H1 (cell line): ENCODE data around the gene PCDHGA3. TPM values are rescaled to one million over a fixed set of nuclear protein-coding genes. Genes with fewer than 3 reads are reported as not detected.

Source experiments
- CTCF ChIA-PET: fragments of 300-600 bp; sonication (Branson Sonifier 250); formaldehyde crosslinking; loops from one replicate; lab custom pipeline; 2021; ENCODE audit not compliant: partially characterized antibody; lab: Charles Lee
- POLR2A ChIA-PET: fragments of 300-600 bp; sonication (Branson Sonifier 250); formaldehyde crosslinking; loops from one replicate; lab custom pipeline; 2021; ENCODE audit warnings: inconsistent platforms; ENCODE audit not compliant: partially characterized antibody; lab: Charles Lee
- DNase-seq, 2 experiments: peaks; one replicate each; pipeline versions ENCODE4 v3.0.0 to v3.0.0-alpha.2; 2010 to 2022; ENCODE audit warnings: low spot score in 2 of 2, low read depth in 1 of 2, mixed read lengths in 1 of 2
- FAIRE-seq: peaks from 2 replicates; lab custom pipeline; 2011; peaks lifted over from hg19 to GRCh38; lab: Jason Lieb, UNC
- H2AFZ ChIP-seq: 2 replicates; pipeline ENCODE4 v1.8.1; 2012; ENCODE audit warnings: low read length, inconsistent platforms
- H2AK5ac ChIP-seq: 2 replicates; pipeline ENCODE4 v1.6.1; 2013; ENCODE audit warnings: low read depth, low read length
- H2BK120ac ChIP-seq: replicated peaks from 2 replicates; pipeline ENCODE3; 2013; ENCODE audit warnings: low read depth, low read length, inconsistent platforms
- H2BK12ac ChIP-seq: 2 replicates; pipeline ENCODE4 v1.6.1; 2013; ENCODE audit warnings: low read depth, low read length
- H2BK15ac ChIP-seq: 2 replicates; pipeline ENCODE4 v1.6.1; 2013; ENCODE audit warnings: low read length
- H2BK20ac ChIP-seq: 2 replicates; pipeline ENCODE4 v1.6.1; 2013; ENCODE audit warnings: low read length
- H2BK5ac ChIP-seq: 2 replicates; pipeline ENCODE4 v1.6.1; 2013; ENCODE audit warnings: low read depth, low read length
- H3K14ac ChIP-seq: 2 replicates; pipeline ENCODE4 v1.6.1; 2013; ENCODE audit warnings: inconsistent platforms; ENCODE audit not compliant: insufficient read length
- H3K18ac ChIP-seq: 2 replicates; pipeline ENCODE4 v1.6.1; 2013; ENCODE audit warnings: low read length; ENCODE audit errors: extremely low read depth
- H3K23ac ChIP-seq: 2 replicates; pipeline ENCODE4 v1.6.1; 2013; ENCODE audit warnings: inconsistent platforms; ENCODE audit not compliant: insufficient read length
- H3K23me2 ChIP-seq: 2 replicates; pipeline ENCODE4 v1.6.1; 2013; ENCODE audit warnings: low read depth, low read length
- H3K27ac ChIP-seq: 2 replicates; pipeline ENCODE4 v1.6.1; 2011; ENCODE audit warnings: low read depth, low read length, inconsistent platforms
- H3K27me3 ChIP-seq, 4 experiments: replicated peaks in 1 of 4; 1 replicate in 1 of 4; 2 replicates in 3 of 4; pipeline versions ENCODE4 v1.6.1 to v1.8.1; 2011 to 2013; ENCODE audit warnings: low read length in 3 of 4, mild to moderate bottlenecking in 3 of 4, inconsistent platforms in 2 of 4, mixed read lengths in 2 of 4, moderate library complexity in 1 of 4; ENCODE audit not compliant: control insufficient read depth in 3 of 4, insufficient read depth in 3 of 4; ENCODE audit errors: extremely low read depth in 1 of 4
- H3K36me3 ChIP-seq, 4 experiments: 2 replicates each; pipeline versions ENCODE4 v1.6.1 to v1.8.1; 2011 to 2013; ENCODE audit warnings: mild to moderate bottlenecking in 4 of 4, low read length in 3 of 4, moderate library complexity in 2 of 4, control low read depth in 1 of 4, inconsistent platforms in 1 of 4; ENCODE audit not compliant: insufficient read depth in 4 of 4, control insufficient read depth in 2 of 4
- H3K4ac ChIP-seq: replicated peaks from 2 replicates; pipeline ENCODE3; 2013; ENCODE audit warnings: low read length, low read depth, mixed read lengths, inconsistent platforms; ENCODE audit not compliant: insufficient read length
- H3K4me1 ChIP-seq, 4 experiments: replicated peaks in 1 of 4; 1 replicate in 1 of 4; 2 replicates in 3 of 4; pipeline versions ENCODE4 v1.6.1 to v1.8.1; 2011 to 2013; ENCODE audit warnings: low read length in 3 of 4, inconsistent platforms in 2 of 4, mixed read lengths in 1 of 4; ENCODE audit not compliant: insufficient read depth in 4 of 4, control insufficient read depth in 3 of 4
- H3K4me2 ChIP-seq, 2 experiments: 2 replicates each; pipeline versions ENCODE4 v1.6.1 to v1.8.1; 2011 to 2013; ENCODE audit warnings: low read depth in 2 of 2, low read length in 2 of 2, control low read depth in 1 of 2, inconsistent platforms in 1 of 2, mild to moderate bottlenecking in 1 of 2; ENCODE audit not compliant: insufficient read depth in 1 of 2
- H3K4me3 ChIP-seq, 4 experiments: fragments of 200-600, 300-600 bp in 1 of 4; sonication (generic), shearing (Covaris generic), sonication (Bioruptor Twin) in 1 of 4; 2 replicates each; pipeline versions ENCODE4 v1.5.1 to v1.8.1; 2011 to 2016; ENCODE audit warnings: low read length in 4 of 4, low read depth in 3 of 4, control low read depth in 2 of 4, inconsistent platforms in 2 of 4, mild to moderate bottlenecking in 2 of 4, mixed read lengths in 1 of 4, moderate library complexity in 1 of 4; ENCODE audit not compliant: insufficient read depth in 2 of 4; ENCODE audit errors: extremely low read depth in 1 of 4
- H3K56ac ChIP-seq: replicated peaks from 2 replicates; pipeline ENCODE3; 2013; ENCODE audit warnings: low read depth, mild to moderate bottlenecking, mixed read lengths, low read length, inconsistent platforms; ENCODE audit not compliant: insufficient read length
- H3K79me1 ChIP-seq: 2 replicates; pipeline ENCODE4 v1.6.1; 2013; ENCODE audit warnings: low read depth, low read length, control low read depth
- H3K79me2 ChIP-seq, 2 experiments: 2 replicates each; pipeline versions ENCODE4 v1.6.1 to v1.8.1; 2012 to 2013; ENCODE audit warnings: low read length in 2 of 2, mild to moderate bottlenecking in 2 of 2, inconsistent platforms in 1 of 2; ENCODE audit not compliant: insufficient read depth in 2 of 2, control insufficient read depth in 1 of 2
- H3K9ac ChIP-seq, 4 experiments: replicated peaks in 1 of 4; 1 replicate in 1 of 4; 2 replicates in 3 of 4; pipeline versions ENCODE4 v1.6.1 to v1.8.1; 2011 to 2013; ENCODE audit warnings: low read depth in 3 of 4, low read length in 3 of 4, control low read depth in 2 of 4, mild to moderate bottlenecking in 2 of 4, moderate library complexity in 2 of 4, inconsistent platforms in 1 of 4; ENCODE audit errors: extremely low read depth in 1 of 4
- H3K9me3 ChIP-seq, 2 experiments: 2 replicates each; pipeline versions ENCODE4 v1.6.1 to v1.8.1; 2012 to 2013; ENCODE audit warnings: mild to moderate bottlenecking in 2 of 2, moderate library complexity in 2 of 2, control low read depth in 1 of 2, inconsistent platforms in 1 of 2, low read depth in 1 of 2, low read length in 1 of 2, mixed read lengths in 1 of 2; ENCODE audit not compliant: insufficient read depth in 2 of 2
- H4K20me1 ChIP-seq, 2 experiments: replicated peaks in 1 of 2; 2 replicates each; pipeline versions ENCODE3 to v1.8.1; 2011 to 2013; ENCODE audit warnings: inconsistent platforms in 2 of 2, low read length in 2 of 2, mild to moderate bottlenecking in 1 of 2; ENCODE audit not compliant: insufficient read depth in 2 of 2, control insufficient read depth in 1 of 2
- H4K5ac ChIP-seq: 2 replicates; pipeline ENCODE4 v1.6.1; 2013; ENCODE audit warnings: low read length, low read depth, mixed read lengths, inconsistent platforms; ENCODE audit not compliant: insufficient read length
- H4K8ac ChIP-seq: 2 replicates; pipeline ENCODE4 v1.8.0; 2013; ENCODE audit warnings: mild to moderate bottlenecking, moderate library complexity, low read length, inconsistent platforms; ENCODE audit not compliant: insufficient read depth; ENCODE audit errors: extremely low read depth
- H4K91ac ChIP-seq: replicated peaks from 2 replicates; pipeline ENCODE3; 2013; ENCODE audit warnings: low read length, mixed read lengths, inconsistent platforms; ENCODE audit not compliant: insufficient read length
- CBX5 ChIP-seq: fragments of 300-800, 300-1000 bp; sonication (generic); IDR thresholded peaks from 2 replicates; pipeline ENCODE4 v1.7.1; 2016; ENCODE audit warnings: antibody characterized with exemption, low read length, low read depth
- CEBPB ChIP-seq: IDR thresholded peaks from 2 replicates; pipeline ENCODE4 v1.6.1; 2012; ENCODE audit warnings: low read depth, low read length
- CTBP2 ChIP-seq: IDR thresholded peaks from 2 replicates; pipeline ENCODE4 v1.7.0; 2011; ENCODE audit warnings: borderline replicate concordance, mild to moderate bottlenecking, moderate library complexity, mixed read lengths, low read length; ENCODE audit not compliant: insufficient read depth, insufficient read length
- POU5F1 ChIP-seq: IDR thresholded peaks from 2 replicates; pipeline ENCODE4 v1.6.1; 2011; ENCODE audit warnings: low read depth, mild to moderate bottlenecking, low read length, moderate library complexity
- RFX5 ChIP-seq: IDR thresholded peaks from 2 replicates; pipeline ENCODE4 v1.6.1; 2011; ENCODE audit warnings: low read depth, low read length, improper control_type of control experiment, borderline replicate concordance
- SAP30 ChIP-seq: fragments of 300-600 bp; sonication (generic); IDR thresholded peaks from 2 replicates; pipeline ENCODE4 v1.7.1; 2012; ENCODE audit warnings: low read length, moderate library complexity, mild to moderate bottlenecking, inconsistent platforms; ENCODE audit not compliant: insufficient read depth, insufficient replicate concordance
- WGBS, 2 experiments: shearing (Covaris generic) in 1 of 2; methylation state at CpG; one replicate each; pipeline versions ENCODE4 v1.1.6 to v1.1.7; 2013 to 2015; ENCODE audit warnings: low lambda C conversion rate in 2 of 2, mixed read lengths in 2 of 2, inconsistent platforms in 1 of 2, low coverage in 1 of 2, missing lambda C conversion rate in 1 of 2; ENCODE audit not compliant: insufficient replicate concordance in 2 of 2, insufficient coverage in 1 of 2, insufficient read length in 1 of 2; ENCODE audit errors: extremely low coverage in 1 of 2, missing lambda C conversion rate in 1 of 2; 5-methylcytosine and 5-hydroxymethylcytosine counted together
- polyA plus RNA-seq, 7 experiments: library from polyadenylated mRNA; depleted of rRNA in 3 of 7; stranded (reverse) in 5 of 7; unstranded in 2 of 7; fragments of >200 nt in 5 of 7; fragments of 200-250 nt in 2 of 7; gene quantifications; 1 replicate in 5 of 7; 2 replicates in 1 of 7; 4 replicates in 1 of 7; pipeline versions ENCODE4 v1.2.1 to v1.2.3, GENCODE V29; 2011 to 2013; ENCODE audit warnings: missing spikeins in 2 of 7, mixed read lengths in 2 of 7
- total RNA-seq: library from RNA; stranded (reverse); fragmentation: NEBNext Ultra II Directional; extraction: Animal tissue kit (Norgen Biotek cat#: 25700); gene quantifications from 2 replicates; pipeline ENCODE4 v1.2.1, GENCODE V29; 2021

PCDHGA3 gene
- total and polyA plus RNA-seq, 2 of the 8 experiments (the other 6 are each of a cell fraction or from before 2014, with no cell fraction given), result 0.15 to 0.39 TPM

- Histone ChIP-seq H3K9ac (no peak overlapping the region), H3K27me3 (no peaks in the 10 kb centered on the region), H2BK5ac (no peak overlapping the region), H3K14ac (no peak overlapping the region), H3K23me2 (no peaks in the 10 kb centered on the region), H4K20me1 (no peaks in the 10 kb centered on the region), H2BK120ac (no peak overlapping the region), H3K9me3 (peaks cover 0 to 17% of the 10 kb centered on the region in 2 experiments; a peak in 2 of 4 replicates), H3K36me3 (no peaks in the 10 kb centered on the region), H3K4ac (no peak overlapping the region), H3K23ac (no peak overlapping the region), H4K8ac (no peak overlapping the region), H2BK20ac (no peak overlapping the region), H3K4me1 (no peaks in the 10 kb centered on the region), H3K79me2 (no peaks in the 10 kb centered on the region), H2AK5ac (no peak overlapping the region), H3K18ac (no peak overlapping the region), H2AFZ (no peak overlapping the region), H2BK12ac (no peak overlapping the region), H3K79me1 (no peaks in the 10 kb centered on the region), H4K91ac (no peak overlapping the region), H3K27ac (no peak overlapping the region), H3K4me2 (no peak overlapping the region), H2BK15ac (no peak overlapping the region), H4K5ac (no peak overlapping the region), H3K56ac (no peak overlapping the region), H3K4me3 (no peak overlapping the region)
- ChIA-PET CTCF (interaction anchor here (0.9 to 1.3 kb wide), 5 partner anchors 13 to 258 kb away, joined by 3 to 5 read pairs (median 3); no protein-coding TSS in a partner anchor), POLR2A (interaction anchor here (1.9 kb wide), 1 partner anchor 10 kb away, joined by 7 read pairs; no protein-coding TSS in a partner anchor)
- FAIRE-seq (no peak), DNase-seq (no peak)
- TF ChIP-seq SAP30 (no peak), CBX5 (no peak), POU5F1 (no peak), RFX5 (no peak), CEBPB (no peak), CTBP2 (no peak)
- WGBS, 2 experiments, result 95% methylated on average over 1 of the region's 1 CpG; no CpG with 5 or more reads in 1 of the 2 experiments
Observed at GRCh38 chr5:141306630-141307029, 37.0 kb upstream of the PCDHGA3 start.
